HG03280 (cell line): ENCODE results near the gene IGF2R.

Experiments
- ATAC-seq: cut with Tn5 transposase; IDR thresholded peaks from one replicate; pipeline ENCODE4 v1.9.1; 2021; ENCODE audit warnings: mild to moderate bottlenecking, moderate library complexity; ENCODE audit not compliant: unreplicated experiment

Gene IGF2R

GRCh38 chr6:160022793-160023192, 53.9 kb downstream of the IGF2R start:
- ATAC-seq: no peak

- ATAC-seq: no peak
These were observed 55.3 kb downstream of the IGF2R start for GRCh38 chr6:160024152-160024551.

- no peak for ATAC-seq
These were observed 58.2 kb downstream of the IGF2R start for GRCh38 chr6:160027076-160027475.

GRCh38 chr6:160027931-160028330, 59.0 kb downstream of the IGF2R start:
- ATAC-seq: no peak

GRCh38 chr6:160028487-160029275, 59.8 kb downstream of the IGF2R start:
- ATAC-seq: no peak

GRCh38 chr6:160029525-160029924, 60.6 kb downstream of the IGF2R start:
- no peak for ATAC-seq

- ATAC-seq: no peak
These were observed 61.2 kb downstream of the IGF2R start for GRCh38 chr6:160030103-160030502.

- no peak for ATAC-seq
These were observed 62.6 kb downstream of the IGF2R start for GRCh38 chr6:160031442-160031841.

- ATAC-seq: no peak
These were observed 63.0 kb downstream of the IGF2R start for GRCh38 chr6:160031871-160032270.

- no peak for ATAC-seq
These were observed 63.7 kb downstream of the IGF2R start for GRCh38 chr6:160032538-160032937.

GRCh38 chr6:160034036-160034930, 65.4 kb downstream of the IGF2R start:
- ATAC-seq: no peak

- ATAC-seq: no peak
These were observed 66.4 kb downstream of the IGF2R start for GRCh38 chr6:160035241-160035640.

GRCh38 chr6:160035693-160036330, 66.9 kb downstream of the IGF2R start:
- ATAC-seq: no peak

- ATAC-seq: no peak
These were observed 67.4 kb downstream of the IGF2R start for GRCh38 chr6:160036331-160036695.

- ATAC-seq: no peak
These were observed 67.9 kb downstream of the IGF2R start for GRCh38 chr6:160036790-160037206.

- no peak for ATAC-seq
These were observed 69.6 kb downstream of the IGF2R start for GRCh38 chr6:160038479-160038878.

- ATAC-seq: no peak
These were observed 70.6 kb downstream of the IGF2R start for GRCh38 chr6:160039441-160039840.

- ATAC-seq: no peak
These were observed 71.2 kb downstream of the IGF2R start for GRCh38 chr6:160040055-160040454.

GRCh38 chr6:160040527-160041264, 71.8 kb downstream of the IGF2R start:
- ATAC-seq: no peak

GRCh38 chr6:160041608-160042007, 72.7 kb downstream of the IGF2R start:
- ATAC-seq: no peak
